T follicular helper cell (primary cell): ENCODE data around the gene PRSS53.
A peak's percentile ranks its signal among the peaks of the same experiment; 100 is the strongest.

Source experiments
- DNase-seq: peaks from one replicate; pipeline ENCODE4 v3.0.0-alpha.2; 2020; ENCODE audit warnings: low read depth

The PRSS53 gene

DNA sequence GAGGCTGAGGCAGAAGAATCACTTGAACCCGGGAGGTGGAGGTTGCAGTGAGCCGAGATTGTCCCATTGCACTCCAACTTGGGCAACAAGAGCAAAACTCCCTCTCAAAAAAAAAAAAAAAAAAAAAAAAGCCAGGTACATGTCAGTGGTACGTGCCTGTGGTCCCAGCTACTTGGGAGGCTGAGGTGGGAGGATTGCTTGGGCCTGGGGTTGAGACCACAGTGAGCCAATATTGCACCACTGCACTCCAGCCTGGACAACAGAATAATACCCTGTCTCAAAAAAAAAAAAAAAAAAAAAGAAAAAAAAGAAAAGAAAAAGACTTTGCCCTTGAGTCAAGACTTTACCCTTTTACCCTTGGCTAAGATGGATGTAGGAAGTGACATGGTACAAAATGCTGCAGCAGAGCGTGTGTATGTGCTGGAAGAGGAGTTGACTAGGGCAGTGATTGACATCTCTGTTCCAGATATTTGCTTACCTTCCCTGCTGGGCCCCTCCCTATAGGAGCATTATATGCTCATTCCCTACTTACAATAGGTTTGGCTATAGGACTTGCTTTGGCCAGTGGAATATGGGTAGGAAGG lies 44.8 kb downstream of the PRSS53 start:
- DNase-seq, result no peak

GRCh38 chr16:31043352-31043751 lies 45.4 kb downstream of the PRSS53 start:
- no peak for DNase-seq

DNA sequence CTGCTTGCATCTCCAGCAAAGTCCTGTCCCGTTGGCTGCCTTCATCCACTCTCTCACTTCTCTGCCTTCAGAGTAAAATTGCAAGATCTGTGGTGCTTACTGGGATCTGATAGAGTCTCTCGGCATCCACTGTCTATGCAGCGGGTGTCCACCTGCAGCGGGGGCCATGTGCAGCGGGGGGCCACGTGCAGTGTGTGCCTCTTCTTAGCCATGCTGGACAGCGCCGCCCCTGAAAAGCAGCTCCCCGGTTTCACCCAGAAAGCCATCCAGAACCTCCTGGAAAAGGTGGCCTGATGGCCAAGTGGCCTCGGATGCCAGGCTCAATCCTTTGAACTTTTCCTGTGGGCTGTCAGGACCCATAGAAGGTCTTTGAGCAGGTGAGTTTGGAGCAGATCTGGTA lies 45.9 kb downstream of the PRSS53 start:
- DNase-seq, result no peak

DNA sequence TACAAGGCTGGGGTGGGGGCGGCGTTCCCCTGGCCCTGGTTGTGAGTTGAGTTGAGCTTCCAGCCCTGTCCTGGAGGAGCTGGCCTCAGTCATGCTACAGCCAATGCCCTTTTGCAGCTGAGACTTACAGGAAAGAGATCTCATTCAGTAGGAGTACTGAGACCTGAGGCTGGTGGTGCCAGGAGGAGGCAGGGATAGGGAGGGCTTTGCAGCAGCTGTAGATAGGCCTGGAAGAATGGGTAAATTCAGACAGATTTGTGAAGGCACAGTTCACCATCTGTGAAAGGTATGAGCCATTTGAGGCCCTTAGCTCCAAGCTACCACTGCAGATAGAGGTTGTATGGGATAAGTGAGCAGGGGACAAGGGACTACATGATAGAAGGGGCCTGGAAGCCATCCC lies 49.8 kb downstream of the PRSS53 start:
- DNase-seq, result no peak

- no peak for DNase-seq
These were observed 52.1 kb downstream of the PRSS53 start for GRCh38 chr16:31036691-31037090.

DNA sequence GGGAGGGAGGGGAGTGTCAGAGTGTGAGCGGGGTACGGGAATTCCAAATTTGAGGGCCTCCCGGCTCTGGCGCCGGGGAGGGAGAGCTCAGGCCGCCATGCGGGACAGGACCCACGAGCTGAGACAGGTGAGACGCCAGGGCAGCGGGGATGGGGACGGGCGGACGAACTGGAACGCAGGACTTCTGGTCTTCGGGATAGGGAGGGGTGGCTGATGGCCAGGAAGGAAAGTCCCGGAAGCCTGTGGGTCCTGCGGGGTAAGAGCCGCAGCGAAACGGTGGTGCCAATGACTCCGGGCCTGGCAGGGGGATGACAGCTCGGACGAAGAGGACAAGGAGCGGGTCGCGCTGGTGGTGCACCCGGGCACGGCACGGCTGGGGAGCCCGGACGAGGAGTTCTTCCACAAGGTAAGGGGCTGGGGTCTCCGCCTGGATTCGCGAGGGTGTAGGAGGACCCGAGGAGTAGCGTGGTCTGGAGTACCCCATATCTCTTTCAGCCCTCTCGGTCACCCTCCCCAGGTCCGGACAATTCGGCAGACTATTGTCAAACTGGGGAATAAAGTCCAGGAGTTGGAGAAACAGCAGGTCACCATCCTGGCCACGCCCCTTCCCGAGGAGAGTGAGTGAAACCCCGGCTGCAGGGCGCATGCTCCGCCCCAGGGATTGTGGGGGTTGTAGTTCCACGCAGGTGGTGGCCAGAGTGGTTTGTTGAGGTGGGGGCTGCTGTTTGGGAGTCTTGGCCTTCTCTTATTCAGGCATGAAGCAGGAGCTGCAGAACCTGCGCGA lies 54.8 kb downstream of the PRSS53 start:
- DNase-seq, result peak; percentile 84
